Ectodermal cell (in vitro differentiated cells): Measurements from ENCODE around the gene SLC12A3.
A peak's percentile ranks its signal among the peaks of the same experiment; 100 is the strongest.
"Not testable (repeated sequence)": the region's sequence is repeated elsewhere in the genome, so short reads cannot be mapped to it uniquely, and the experiment has no call there.

Experiments
- H3K27ac ChIP-seq: 2 replicates; pipeline ENCODE4 v1.7.0; 2013; ENCODE audit warnings: mild to moderate bottlenecking, low read depth, low read length; ENCODE audit not compliant: insufficient read depth, poor library complexity, severe bottlenecking
- H3K27me3 ChIP-seq: 2 replicates; pipeline ENCODE4 v1.7.0; 2013; ENCODE audit warnings: mild to moderate bottlenecking, low read length; ENCODE audit not compliant: insufficient read depth, control insufficient read depth, poor library complexity, severe bottlenecking
- H3K36me3 ChIP-seq: one replicate; pipeline ENCODE4 v1.7.0; 2013; ENCODE audit warnings: low read length; ENCODE audit not compliant: control insufficient read depth, insufficient read depth
- H3K4me1 ChIP-seq: one replicate; pipeline ENCODE4 v1.7.0; 2013; ENCODE audit warnings: low read length; ENCODE audit not compliant: control insufficient read depth, insufficient read depth
- H3K4me3 ChIP-seq: 2 replicates; pipeline ENCODE4 v1.7.0; 2013; ENCODE audit warnings: low read depth, low read length, control low read depth; ENCODE audit not compliant: insufficient read depth
- H3K9me3 ChIP-seq: 2 replicates; pipeline ENCODE4 v1.7.0; 2013; ENCODE audit warnings: mild to moderate bottlenecking, low read length, moderate library complexity; ENCODE audit not compliant: control insufficient read depth
- WGBS, 2 experiments: methylation state at CpG; one replicate each; pipeline ENCODE4 v1.1.7; 2013; ENCODE audit warnings: missing lambda C conversion rate in 2 of 2; 5-methylcytosine and 5-hydroxymethylcytosine counted together

The SLC12A3 gene

GRCh38 chr16:56931892-56932720 is 67.1 kb downstream of the SLC12A3 start, which contains the start of gene HERPUD1:
Gene HERPUD1 (plus strand): TSS chr16:56932142. CDS start chr16:56932245, 103 bp downstream.
- Histone ChIP-seq H3K4me3 (peak within 1 kb of the TSS; percentile 60), H3K27ac (peak within 1 kb of the TSS; percentile 90), H3K9me3 (no peaks in the 10 kb centered on the region), H3K27me3 (no peaks in the 10 kb centered on the region), H3K36me3 (no peaks in the 10 kb centered on the region), H3K4me1 (peaks cover 9% of the 10 kb centered on the region)
- 0% methylated on average over 83 of the region's 83 CpGs for WGBS, 2 experiments

- Histone ChIP-seq H3K4me1 (peaks cover 9% of the 10 kb centered on the region), H3K27me3 (no peaks in the 10 kb centered on the region), H3K4me3 (peak overlapping the region; percentile 60), H3K27ac (peak overlapping the region; percentile 90), H3K36me3 (no peaks in the 10 kb centered on the region), H3K9me3 (no peaks in the 10 kb centered on the region)
- WGBS, 2 experiments = 8 to 10% methylated on average over 25 of the region's 25 CpGs
Measured at GRCh38 chr16:56932721-56933619, 68.0 kb downstream of the SLC12A3 start.

- peaks cover 3% of the 10 kb centered on the region for H3K36me3 ChIP-seq
- no peaks in the 10 kb centered on the region for H3K9me3 ChIP-seq
- peak overlapping the region; percentile 60 for H3K4me3 ChIP-seq
- WGBS, 2 experiments = 73 to 84% methylated on average over 6 to 8 of the region's 8 CpGs
- peaks cover 9% of the 10 kb centered on the region for H3K4me1 ChIP-seq
- no peak overlapping the region for H3K27ac ChIP-seq
- no peaks in the 10 kb centered on the region for H3K27me3 ChIP-seq
Measured at GRCh38 chr16:56933828-56934598, 69.0 kb downstream of the SLC12A3 start.

DNA sequence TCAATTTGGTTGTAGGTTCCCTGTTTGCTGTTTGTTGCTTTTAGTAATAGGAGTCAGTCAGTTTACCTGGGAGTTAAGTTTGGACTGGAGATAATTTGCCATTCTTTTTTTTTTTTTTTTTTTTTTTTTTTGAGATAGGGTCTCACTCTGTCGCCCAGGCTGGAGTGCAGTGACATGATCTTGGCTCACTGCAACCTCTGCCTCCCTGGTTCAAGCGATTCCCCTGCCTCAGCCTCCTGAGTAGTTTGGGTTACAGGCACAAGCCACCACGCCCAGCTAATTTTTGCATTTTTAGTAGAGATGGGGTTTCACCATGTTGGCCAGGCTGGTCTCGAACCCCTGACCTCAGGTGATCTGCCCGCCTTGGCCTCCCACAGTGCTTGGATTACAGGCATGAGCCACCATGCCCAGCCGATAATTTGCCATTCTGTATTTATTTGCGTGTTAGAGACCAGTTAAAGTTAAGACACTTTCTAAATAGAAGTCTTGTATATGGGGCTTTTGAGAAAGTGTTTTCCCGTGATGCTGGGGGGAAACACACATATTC is 69.7 kb downstream of the SLC12A3 start:
- H3K27me3 ChIP-seq, H3K27ac ChIP-seq, H3K4me1 ChIP-seq, H3K36me3 ChIP-seq, H3K9me3 ChIP-seq, H3K4me3 ChIP-seq: not testable (repeated sequence)
- 90 to 95% methylated on average over 7 to 8 of the region's 8 CpGs for WGBS, 2 experiments

- H3K27ac ChIP-seq = no peak overlapping the region
- 93 to 94% methylated on average over 5 of the region's 5 CpGs for WGBS, 2 experiments
- peaks cover 9% of the 10 kb centered on the region for H3K4me1 ChIP-seq
- H3K9me3 ChIP-seq = no peaks in the 10 kb centered on the region
- no peak overlapping the region for H3K4me3 ChIP-seq
- no peaks in the 10 kb centered on the region for H3K27me3 ChIP-seq
- peaks cover 3% of the 10 kb centered on the region for H3K36me3 ChIP-seq
Measured at GRCh38 chr16:56935201-56935600, 70.2 kb downstream of the SLC12A3 start.

DNA sequence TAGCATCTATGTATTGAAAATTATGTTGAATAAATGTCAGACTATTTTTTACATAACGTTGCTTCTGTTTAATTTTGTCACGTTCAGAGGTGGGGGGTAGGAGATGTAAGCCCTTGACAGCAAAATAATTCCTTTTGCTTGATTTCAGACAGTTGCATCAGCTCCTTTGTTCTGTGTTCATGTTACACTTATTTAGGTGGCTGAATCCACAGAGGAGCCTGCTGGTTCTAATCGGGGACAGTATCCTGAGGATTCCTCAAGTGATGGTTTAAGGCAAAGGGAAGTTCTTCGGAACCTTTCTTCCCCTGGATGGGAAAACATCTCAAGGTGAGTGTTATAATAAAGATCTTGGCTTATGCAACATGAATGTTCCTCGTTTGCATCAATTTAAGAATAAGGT is 71.5 kb downstream of the SLC12A3 start:
- H3K27ac ChIP-seq = no peak overlapping the region
- peaks cover 3% of the 10 kb centered on the region for H3K36me3 ChIP-seq
- H3K27me3 ChIP-seq = no peaks in the 10 kb centered on the region
- H3K4me1 ChIP-seq = peaks cover 9% of the 10 kb centered on the region
- WGBS, 2 experiments = 90 to 95% methylated on average over 4 to 5 of the region's 5 CpGs
- no peaks in the 10 kb centered on the region for H3K9me3 ChIP-seq
- H3K4me3 ChIP-seq = no peak overlapping the region

DNA sequence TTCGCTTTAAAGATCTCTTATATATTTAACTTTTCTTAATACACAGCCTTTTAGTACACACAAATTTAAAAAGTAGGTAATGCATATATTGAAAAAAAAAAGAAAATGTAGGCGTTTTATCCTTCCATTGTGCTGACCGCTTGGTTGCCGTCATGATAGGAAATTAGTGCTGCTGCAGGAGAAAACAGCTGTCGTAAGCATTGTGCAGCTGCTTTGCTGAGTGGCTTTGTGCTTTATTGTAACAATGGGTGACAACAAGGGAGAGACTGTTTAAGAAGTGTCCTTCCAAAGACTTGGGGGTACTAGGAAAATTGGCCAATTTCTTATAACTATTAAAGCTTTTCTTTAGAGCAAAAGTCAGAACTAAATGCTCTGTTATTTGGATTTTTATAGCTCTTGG is 71.9 kb downstream of the SLC12A3 start:
- WGBS, 2 experiments = 81 to 85% methylated on average over 4 of the region's 5 CpGs
- Histone ChIP-seq H3K4me1 (peaks cover 9% of the 10 kb centered on the region), H3K27me3 (no peaks in the 10 kb centered on the region), H3K4me3 (no peak overlapping the region), H3K9me3 (no peaks in the 10 kb centered on the region), H3K36me3 (peaks cover 4% of the 10 kb centered on the region), H3K27ac (no peak overlapping the region)

GRCh38 chr16:56938664-56939513 is 73.9 kb downstream of the SLC12A3 start:
- 92 to 93% methylated on average over 8 of the region's 8 CpGs for WGBS, 2 experiments
- H3K27me3 ChIP-seq = no peaks in the 10 kb centered on the region
- no peak overlapping the region for H3K27ac ChIP-seq
- no peaks in the 10 kb centered on the region for H3K9me3 ChIP-seq
- H3K4me1 ChIP-seq = peaks cover under 1% of the 10 kb centered on the region
- no peak overlapping the region for H3K4me3 ChIP-seq
- H3K36me3 ChIP-seq = peaks cover 23% of the 10 kb centered on the region

DNA sequence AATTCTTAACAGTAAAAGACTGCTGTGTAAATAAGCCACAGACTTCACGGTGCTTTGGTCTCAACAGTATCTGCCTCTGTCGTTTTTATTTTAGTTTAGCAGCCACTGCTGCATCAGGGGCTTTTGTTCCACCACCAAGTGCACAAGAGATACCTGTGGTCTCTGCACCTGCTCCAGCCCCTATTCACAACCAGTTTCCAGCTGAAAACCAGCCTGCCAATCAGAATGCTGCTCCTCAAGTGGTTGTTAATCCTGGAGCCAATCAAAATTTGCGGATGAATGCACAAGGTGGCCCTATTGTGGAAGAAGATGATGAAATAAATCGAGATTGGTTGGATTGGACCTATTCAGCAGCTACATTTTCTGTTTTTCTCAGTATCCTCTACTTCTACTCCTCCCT is 74.8 kb downstream of the SLC12A3 start:
- Histone ChIP-seq H3K27ac (no peak overlapping the region), H3K4me1 (no peaks in the 10 kb centered on the region), H3K4me3 (no peak overlapping the region), H3K36me3 (peaks cover 25% of the 10 kb centered on the region), H3K9me3 (no peaks in the 10 kb centered on the region), H3K27me3 (no peaks in the 10 kb centered on the region)
- 93 to 96% methylated on average over 4 of the region's 4 CpGs for WGBS, 2 experiments
